Breast epithelium (tissue), 3 donors: ENCODE results near the gene FXYD2.

Source experiments
- POLR2A ChIP-seq: fragments of 450-650 bp; IDR thresholded peaks from one replicate; pipeline ENCODE4 v1.6.1; 2016; ENCODE audit warnings: antibody characterized with exemption, mild to moderate bottlenecking, moderate library complexity
- TF ChIP-seq, protein P1 (sequence below), 3 donors: fragments of 450-650 bp; IDR thresholded peaks; one replicate each; pipeline ENCODE4 v1.5.1; 2016 to 2017; ENCODE audit warnings: antibody characterized with exemption in 3 of 3, mild to moderate bottlenecking in 3 of 3, moderate library complexity in 3 of 3

DNA sequence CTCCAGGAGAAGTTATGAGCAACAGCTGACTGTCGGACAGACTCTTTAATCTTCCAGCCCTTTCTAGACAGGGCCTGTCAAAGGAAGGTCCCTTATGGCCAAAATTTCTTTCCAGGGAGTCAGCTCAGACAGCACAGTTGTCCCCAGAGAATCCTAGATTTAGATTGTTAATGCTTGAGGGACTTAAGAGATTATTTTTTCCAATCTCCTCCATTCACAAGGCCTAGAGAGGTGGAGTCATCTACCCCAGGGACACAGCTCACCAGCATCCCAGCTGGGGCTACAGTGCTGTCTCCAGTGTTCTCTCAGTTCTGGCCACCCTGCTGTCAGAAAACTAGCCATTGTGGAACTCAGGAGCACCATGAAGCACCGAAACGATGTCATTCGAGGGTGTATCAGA is 35.3 kb downstream of the FXYD2 start:
- TF ChIP-seq, protein P1, sequence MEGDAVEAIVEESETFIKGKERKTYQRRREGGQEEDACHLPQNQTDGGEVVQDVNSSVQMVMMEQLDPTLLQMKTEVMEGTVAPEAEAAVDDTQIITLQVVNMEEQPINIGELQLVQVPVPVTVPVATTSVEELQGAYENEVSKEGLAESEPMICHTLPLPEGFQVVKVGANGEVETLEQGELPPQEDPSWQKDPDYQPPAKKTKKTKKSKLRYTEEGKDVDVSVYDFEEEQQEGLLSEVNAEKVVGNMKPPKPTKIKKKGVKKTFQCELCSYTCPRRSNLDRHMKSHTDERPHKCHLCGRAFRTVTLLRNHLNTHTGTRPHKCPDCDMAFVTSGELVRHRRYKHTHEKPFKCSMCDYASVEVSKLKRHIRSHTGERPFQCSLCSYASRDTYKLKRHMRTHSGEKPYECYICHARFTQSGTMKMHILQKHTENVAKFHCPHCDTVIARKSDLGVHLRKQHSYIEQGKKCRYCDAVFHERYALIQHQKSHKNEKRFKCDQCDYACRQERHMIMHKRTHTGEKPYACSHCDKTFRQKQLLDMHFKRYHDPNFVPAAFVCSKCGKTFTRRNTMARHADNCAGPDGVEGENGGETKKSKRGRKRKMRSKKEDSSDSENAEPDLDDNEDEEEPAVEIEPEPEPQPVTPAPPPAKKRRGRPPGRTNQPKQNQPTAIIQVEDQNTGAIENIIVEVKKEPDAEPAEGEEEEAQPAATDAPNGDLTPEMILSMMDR (IDR thresholded peaks at IDR 0.05), result no peak
- no peak for TF ChIP-seq POLR2A
